AG10803 (cell line): ENCODE results near the gene PHC3.
A peak's percentile ranks its signal among the peaks of the same experiment; 100 is the strongest.

ENCODE experiments used
- DNase-seq: peaks from one replicate; pipeline ENCODE4 v3.0.0; 2010; ENCODE audit warnings: low read depth
- H3K4me3 ChIP-seq: 2 replicates; pipeline ENCODE4 v1.5.1; 2011; ENCODE audit warnings: mild to moderate bottlenecking, low read length, control low read depth
- TF ChIP-seq, protein P1 (sequence below): conservative IDR thresholded peaks from 2 replicates; pipeline ENCODE4 v1.5.1; 2011; ENCODE audit warnings: mild to moderate bottlenecking, low read length, control low read depth, inconsistent platforms

PHC3 gene

GRCh38 chr3:170180908-170181885, at the start of gene PHC3:
Gene PHC3 (minus strand): TSS chr3:170181733. CDS start chr3:170181715, 18 bp downstream.
- TF ChIP-seq, protein P1, sequence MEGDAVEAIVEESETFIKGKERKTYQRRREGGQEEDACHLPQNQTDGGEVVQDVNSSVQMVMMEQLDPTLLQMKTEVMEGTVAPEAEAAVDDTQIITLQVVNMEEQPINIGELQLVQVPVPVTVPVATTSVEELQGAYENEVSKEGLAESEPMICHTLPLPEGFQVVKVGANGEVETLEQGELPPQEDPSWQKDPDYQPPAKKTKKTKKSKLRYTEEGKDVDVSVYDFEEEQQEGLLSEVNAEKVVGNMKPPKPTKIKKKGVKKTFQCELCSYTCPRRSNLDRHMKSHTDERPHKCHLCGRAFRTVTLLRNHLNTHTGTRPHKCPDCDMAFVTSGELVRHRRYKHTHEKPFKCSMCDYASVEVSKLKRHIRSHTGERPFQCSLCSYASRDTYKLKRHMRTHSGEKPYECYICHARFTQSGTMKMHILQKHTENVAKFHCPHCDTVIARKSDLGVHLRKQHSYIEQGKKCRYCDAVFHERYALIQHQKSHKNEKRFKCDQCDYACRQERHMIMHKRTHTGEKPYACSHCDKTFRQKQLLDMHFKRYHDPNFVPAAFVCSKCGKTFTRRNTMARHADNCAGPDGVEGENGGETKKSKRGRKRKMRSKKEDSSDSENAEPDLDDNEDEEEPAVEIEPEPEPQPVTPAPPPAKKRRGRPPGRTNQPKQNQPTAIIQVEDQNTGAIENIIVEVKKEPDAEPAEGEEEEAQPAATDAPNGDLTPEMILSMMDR, result no peak
- H3K4me3 ChIP-seq, result peak within 1 kb of the TSS; percentile 77
- DNase-seq, result peak; percentile 90

DNA sequence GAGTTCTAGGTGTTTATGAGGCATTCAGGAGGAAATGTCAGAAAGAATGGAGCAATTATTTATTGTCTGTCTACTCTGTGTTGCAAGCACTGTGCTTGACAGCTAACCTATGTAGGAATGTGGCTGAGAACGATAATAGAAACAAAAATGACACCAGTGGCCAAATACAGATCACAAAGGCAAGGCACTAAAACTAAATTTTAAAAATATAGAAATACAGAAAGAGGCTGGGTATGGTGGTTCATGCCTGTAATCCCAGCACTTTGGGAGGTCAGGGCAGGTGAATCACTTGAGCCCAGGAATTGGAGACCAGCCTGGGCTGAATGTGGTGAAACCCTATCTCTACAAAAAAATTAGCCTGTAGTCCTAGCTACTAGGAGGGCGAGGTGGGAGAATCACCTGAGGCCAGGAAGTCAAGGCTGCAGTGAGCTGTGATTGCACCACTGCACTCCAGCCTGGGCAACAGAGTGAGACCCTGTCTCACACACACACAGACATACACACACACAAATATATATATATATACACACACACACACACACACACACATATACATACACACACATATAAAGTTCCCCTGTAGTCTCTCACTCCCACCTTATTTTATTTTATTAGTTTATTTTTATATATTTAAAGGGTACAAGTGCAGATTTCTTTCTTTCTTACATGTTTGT, 46.7 kb upstream of the PHC3 start:
- DNase-seq, result peak; percentile 21
- TF ChIP-seq, protein P1, result no peak

GRCh38 chr3:170226426-170226960, 45.0 kb upstream of the PHC3 start:
- DNase-seq, result peak; percentile 43
- no peak overlapping the region for H3K4me3 ChIP-seq
- TF ChIP-seq, protein P1, result no peak

More for the DNA sequence above, 46.7 kb upstream of the PHC3 start:
- H3K4me3 ChIP-seq, result no peak overlapping the region

DNA sequence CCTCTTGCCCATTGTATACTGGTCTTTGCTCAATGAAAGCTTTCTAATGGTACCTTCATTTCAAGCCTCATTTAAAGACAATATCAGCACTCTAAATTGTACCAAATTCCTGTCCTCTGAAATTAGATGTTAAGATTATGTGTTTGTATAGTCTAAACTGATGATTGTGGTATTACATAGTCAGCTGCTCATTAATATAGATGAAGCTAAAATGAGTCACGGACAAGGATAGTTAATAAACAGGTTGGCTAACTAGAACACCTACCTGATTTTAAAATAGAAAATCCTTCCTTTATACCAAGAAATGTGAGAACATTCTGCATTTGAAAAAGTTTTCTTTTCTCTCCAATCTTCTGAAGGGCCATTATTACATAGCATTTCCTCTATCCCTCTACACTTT, 43.6 kb upstream of the PHC3 start:
- H3K4me3 ChIP-seq, result no peak overlapping the region
- no peak for DNase-seq
- TF ChIP-seq, protein P1, result no peak

- peak overlapping the region; percentile 68 for H3K4me3 ChIP-seq
- TF ChIP-seq, protein P1, result peak; percentile 42
- DNase-seq, result peak; percentile 16
These were observed 41.4 kb upstream of the PHC3 start for GRCh38 chr3:170222647-170223541.

DNA sequence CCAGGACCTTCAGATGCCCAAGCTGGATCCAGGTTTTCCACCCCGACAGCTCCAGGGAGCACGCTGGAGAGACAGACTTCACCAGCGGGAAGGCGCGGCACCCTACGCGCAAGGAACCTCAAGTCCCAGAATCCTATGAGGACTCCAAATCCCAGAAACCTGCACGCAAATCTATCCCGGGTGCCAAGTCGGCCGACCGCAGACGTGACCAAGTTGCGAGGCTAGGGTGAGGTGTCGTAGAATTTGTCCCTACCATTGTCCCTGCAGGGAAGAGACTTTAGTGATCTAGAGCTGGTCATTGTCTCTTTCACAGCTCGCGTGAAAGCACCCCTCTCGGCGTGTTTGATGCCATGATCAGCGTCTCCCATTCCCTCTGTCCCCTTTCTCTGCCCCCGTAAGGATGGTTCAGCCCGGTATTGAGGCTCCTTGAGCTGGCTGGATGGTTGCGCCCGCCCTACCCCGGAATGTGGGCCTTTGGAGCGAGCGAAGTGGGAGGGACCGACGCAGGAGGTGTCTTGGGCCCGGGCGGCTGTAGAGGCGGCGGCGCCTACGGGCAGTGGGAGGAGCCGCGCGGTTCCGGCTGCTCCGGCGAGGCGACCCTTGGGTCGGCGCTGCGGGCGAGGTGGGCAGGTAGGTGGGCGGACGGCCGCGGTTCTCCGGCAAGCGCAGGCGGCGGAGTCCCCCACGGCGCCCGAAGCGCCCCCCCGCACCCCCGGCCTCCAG, 40.6 kb upstream of the PHC3 start, which contains the start of gene PRKCI:
Gene PRKCI (plus strand): TSS at position 501 of the 723 bp plus-strand sequence. CDS start 246 bp downstream, outside the sequence.
- TF ChIP-seq, protein P1, result no peak
- peak; percentile 97 for DNase-seq
- H3K4me3 ChIP-seq, result peak within 1 kb of the TSS; percentile 68
